HG03045 (cell line): Measurements from ENCODE around the gene RETSAT.
"Not testable (repeated sequence)": the region's sequence is repeated elsewhere in the genome, so short reads cannot be mapped to it uniquely, and the experiment has no call there.

Experiments
- ATAC-seq: cut with Tn5 transposase; IDR thresholded peaks from one replicate; pipeline ENCODE4 v1.9.1; 2021; ENCODE audit warnings: mild to moderate bottlenecking, moderate library complexity; ENCODE audit not compliant: unreplicated experiment

The RETSAT gene

GRCh38 chr2:85354286-85355072 is at the start of gene RETSAT, which contains the start of gene ELMOD3:
Gene RETSAT, minus strand, starts transcription at chr2:85354528. Its CDS starts 21 bp downstream, at chr2:85354507.
Gene ELMOD3, plus strand, starts transcription at chr2:85354769. Its CDS starts 2,430 bp downstream, at chr2:85357199.
- peak; percentile 96 for ATAC-seq

DNA sequence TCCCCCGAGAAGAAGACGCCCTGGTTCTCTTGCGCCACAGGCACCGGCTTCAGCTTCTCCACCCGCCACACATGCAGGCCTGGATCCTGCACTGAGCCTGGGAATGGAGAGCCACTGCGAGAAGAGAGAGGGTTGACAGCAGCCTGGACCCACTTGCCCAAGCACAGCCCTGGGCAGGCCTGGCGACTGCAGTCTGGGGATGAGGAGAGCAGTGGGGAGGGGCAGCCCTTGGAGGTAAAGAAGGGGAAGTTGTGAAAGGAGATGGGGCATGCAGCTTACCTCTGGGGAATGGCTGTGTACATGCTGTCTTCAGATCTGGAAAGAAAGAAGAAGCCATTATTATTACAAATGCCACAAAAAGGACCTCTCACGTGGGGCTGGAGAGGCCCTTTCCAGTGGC is 47.5 kb upstream of the RETSAT start:
- no peak for ATAC-seq

DNA sequence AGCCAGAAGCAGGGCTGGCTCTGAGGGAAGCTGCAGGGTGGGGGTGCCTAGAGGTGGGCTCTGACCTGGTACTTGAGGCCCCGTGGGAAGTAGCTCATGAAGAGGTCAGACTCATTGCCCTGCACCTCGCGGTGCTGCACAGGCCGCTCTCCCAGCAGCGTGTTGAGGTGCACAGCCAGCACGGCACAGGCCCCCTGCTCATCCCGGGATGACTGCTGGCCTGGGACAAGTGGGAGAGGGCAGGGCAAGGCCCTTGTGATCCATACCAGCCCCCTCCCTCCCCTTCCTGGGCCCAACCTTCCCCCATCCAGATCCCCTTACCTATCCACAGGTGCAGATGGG is 47.1 kb upstream of the RETSAT start:
- ATAC-seq: no peak

GRCh38 chr2:85400541-85401463 is 46.5 kb upstream of the RETSAT start:
- no peak for ATAC-seq

DNA sequence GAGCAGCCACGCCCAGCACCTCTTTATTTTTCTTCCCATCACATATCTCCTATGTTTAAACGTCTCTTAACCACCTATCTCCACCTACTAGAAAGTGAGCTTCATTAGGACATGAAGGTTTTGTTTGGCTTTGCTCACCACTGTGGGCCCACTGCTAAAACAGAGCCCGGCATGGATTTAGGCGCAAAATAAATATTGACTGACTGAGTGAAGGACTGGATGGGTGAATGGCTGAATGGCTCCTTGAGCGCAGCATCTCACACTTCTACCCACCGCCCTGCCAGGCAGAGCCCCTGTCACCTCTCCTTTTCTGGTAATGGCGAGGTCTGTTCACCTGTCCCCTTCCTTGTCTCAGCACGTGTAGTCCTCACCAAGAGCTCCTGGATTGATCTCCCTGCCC is 45.7 kb upstream of the RETSAT start:
- ATAC-seq: no peak

DNA sequence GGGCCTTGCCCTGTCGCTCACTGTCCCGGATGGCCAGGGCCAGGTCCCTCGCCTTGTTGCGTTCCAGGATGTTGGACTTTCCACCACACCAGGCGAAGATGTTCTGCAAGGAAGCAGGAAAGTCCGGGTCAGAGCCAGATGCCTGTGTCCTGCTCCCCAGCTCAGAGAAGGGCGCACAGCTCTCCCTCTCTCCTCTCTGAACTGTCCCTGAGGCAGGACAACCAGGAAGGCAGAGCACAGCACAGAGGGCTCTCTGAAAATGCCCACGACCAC is 44.8 kb upstream of the RETSAT start:
- no peak for ATAC-seq

- no peak for ATAC-seq
These were observed 44.3 kb upstream of the RETSAT start for GRCh38 chr2:85398426-85399182.

GRCh38 chr2:85397925-85398331 is 43.6 kb upstream of the RETSAT start:
- no peak for ATAC-seq

DNA sequence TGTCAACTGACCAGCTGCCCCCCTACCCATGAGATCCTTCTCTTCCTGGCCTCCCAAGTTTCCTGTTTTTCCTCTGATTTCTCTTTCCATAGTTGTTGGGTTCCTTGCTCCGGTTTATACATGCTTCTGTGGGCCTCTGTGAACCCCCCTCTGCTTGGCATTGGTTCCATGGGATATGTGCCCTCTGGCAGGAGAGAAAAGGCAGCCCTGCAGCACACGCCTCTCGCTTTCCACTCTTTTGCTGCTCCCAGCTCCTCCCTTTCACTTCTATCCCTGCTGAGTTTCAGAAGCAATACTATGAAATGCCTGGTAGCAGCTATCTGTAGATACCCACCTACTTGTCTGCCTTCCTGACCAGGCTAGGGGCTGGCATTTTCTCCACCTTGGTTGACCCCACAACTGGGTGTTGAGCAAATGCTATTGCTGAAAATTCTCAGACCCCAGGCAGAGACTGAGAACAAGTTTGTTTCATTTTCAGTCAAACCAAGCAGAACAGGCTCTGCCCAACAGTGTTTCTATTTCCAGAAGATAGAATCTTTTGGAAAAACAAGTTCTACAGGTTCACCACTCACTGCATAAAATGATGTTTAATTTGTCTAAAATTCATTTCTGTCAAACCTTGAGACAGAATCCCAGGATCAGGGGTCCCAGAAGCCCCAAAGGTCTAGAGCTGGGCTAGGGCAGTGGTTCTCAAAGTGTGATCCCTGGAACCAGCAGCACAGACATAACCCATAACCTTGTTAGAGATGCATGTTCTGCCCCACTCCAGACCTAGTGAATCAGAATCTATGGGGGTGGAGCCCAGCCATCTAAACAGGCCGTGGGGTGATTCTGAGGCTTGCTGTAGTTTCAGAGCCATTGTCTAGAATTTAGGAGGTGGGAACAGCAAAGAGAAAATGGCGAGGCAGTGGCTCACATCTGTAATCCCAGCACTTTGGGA is 42.5 kb upstream of the RETSAT start:
- no peak for ATAC-seq

DNA sequence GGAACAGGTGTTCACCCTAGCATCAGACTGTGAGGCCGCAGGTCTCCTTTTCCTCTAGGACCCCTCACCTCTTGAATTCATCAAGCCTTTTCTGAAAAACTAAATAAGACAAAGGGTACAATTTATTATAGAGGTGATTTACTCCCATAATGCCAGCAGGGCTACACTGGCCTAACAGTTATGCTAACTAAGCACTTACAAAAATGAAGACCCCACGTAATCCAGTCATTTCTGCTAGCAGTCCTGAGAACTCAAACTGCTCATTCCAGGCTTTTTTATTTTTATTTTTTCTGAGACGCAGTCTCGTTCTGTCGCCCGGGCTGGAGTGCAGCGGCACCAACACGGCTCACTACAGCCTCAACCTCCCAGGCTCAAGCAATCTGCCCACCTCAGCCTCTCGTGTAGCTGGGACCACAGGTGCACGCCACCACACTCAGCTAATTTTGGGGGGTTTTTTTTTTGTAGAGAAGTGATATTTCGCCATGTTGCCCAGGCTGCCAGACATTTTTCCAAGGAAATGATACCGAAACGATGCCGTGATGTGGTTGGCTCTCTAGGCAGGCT is 41.7 kb upstream of the RETSAT start:
- no peak for ATAC-seq

DNA sequence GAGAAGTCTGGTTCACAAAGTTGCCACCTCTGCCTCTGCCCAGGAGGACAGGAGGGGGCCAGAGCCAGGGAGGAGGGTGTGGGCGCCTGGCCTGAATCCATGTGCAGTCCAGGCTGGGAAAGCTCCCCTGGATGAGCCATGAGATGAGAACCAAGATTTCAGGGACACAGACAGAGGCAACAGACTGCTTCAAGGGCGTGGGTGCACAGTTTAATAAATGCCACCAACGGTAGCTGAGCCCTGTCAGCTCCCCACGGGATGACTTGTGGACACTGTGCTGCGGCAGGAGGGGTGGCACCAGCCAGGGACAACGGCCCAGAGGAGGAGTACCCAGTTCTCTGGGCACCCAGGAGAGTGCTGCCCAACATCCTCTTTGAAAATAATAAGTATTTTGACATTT is 40.6 kb upstream of the RETSAT start:
- ATAC-seq: no peak

DNA sequence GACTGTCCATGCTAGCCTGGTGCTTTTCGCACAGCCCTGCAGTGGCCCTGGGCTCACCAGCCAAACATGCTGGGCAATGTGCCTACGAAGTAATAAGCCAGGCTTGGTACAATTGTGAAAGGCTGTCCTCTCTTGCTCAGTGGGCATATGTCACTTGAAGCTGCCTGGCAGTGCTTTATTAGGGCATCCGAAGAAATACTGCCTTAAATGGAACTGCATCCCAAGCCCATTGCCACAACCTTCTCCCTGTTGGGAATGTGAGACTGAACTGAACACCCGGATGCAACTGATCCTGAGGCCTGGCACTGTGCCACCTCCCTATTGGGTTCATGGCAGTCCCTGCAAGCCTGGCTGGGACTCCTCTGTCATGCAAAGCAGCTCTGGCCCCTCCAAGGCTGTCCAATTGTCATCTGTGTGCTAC is 39.9 kb upstream of the RETSAT start:
- ATAC-seq: no peak

GRCh38 chr2:85393836-85394235 is 39.5 kb upstream of the RETSAT start:
- ATAC-seq: no peak

DNA sequence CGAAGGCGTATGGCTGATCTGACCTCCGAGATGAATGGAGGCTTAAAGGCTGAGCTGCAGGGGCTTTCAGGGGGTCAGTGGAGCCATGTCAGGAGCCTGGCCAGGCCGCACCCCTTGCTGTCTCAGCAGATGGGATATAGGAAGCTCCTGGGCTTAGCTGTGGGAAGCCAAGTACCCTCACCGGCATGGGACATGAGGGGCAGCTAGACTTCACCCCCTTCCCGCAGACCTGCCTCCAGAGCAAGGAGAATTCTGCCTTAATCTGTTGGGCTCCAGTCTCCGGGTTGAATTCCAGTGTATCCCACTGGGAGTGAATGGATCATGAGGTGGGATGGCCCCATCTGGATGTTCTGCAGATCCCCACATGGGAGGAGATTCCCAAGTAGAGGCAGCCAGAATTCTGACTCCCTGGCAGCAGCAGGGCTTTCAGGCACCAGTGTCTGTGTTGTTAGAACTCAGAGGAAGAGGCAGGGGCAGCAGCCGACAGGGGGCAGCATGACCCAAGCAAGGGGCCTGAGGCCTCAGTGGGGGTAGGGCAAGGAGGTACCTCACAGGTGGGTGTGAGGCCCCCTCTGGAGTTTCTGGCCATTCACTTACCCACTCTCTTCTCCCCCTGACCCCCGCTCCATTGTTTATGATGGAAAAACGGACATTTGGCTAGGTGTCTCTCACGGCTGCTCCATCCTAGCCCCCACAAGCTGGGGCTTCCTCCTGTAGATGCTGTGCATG is 36.8 kb upstream of the RETSAT start:
- ATAC-seq: no peak

- no peak for ATAC-seq
These were observed 34.7 kb upstream of the RETSAT start for GRCh38 chr2:85388878-85389538.

GRCh38 chr2:85387754-85388153 is 33.4 kb upstream of the RETSAT start:
- no peak for ATAC-seq

DNA sequence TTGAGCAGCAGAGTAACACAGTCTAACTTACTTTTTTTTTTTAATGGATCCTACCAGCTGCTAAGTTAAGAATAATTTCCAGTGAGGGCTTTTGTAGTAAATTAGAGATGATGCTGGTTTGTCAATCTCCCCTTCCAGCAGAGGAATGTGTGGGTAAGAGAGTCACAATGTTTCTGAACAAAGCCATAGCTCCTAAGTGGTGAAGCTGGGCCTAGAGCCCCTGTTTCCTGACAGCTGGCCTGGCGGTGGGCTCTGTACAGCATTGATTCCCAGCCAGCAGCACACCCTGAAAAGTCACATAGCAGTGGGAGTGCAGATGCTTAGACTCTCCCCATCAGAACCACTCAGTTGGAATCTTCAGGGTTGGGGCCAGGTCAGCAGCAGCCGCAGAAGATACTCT is 31.4 kb upstream of the RETSAT start:
- no peak for ATAC-seq

GRCh38 chr2:85383850-85384249 is 29.5 kb upstream of the RETSAT start:
- no peak for ATAC-seq

DNA sequence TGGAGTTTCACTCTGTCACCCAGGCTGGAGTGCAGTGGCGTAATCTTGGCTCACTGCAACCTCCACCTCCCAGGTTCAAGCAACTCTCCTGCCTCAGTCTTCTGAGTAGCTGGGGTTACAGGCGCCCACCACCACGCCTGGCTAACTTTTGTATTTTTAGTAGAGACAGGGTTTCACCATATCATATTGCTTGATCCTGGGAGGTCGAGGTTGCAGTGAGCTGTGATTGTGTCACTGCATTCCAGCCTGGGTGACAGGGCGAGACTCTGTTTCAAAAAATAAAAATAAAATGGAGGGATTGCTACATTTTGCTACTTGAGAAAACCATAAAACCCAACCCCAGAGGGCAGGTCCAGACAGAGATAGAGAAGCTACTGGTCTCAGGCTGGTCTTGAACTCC is 28.8 kb upstream of the RETSAT start:
- ATAC-seq: not testable (repeated sequence)
